IMR-90 (cell line): ENCODE data around the gene POR. TPM values are rescaled to one million over a fixed set of nuclear protein-coding genes. Genes with fewer than 3 reads are reported as not detected.

Source experiments
- ATAC-seq: fragments of 200-7000 bp; cut with Tn5 transposase; 2 replicates; pipeline ENCODE4 v1.9.1; 2020; ENCODE audit warnings: low read depth, mild to moderate bottlenecking, moderate library complexity
- BruUV-seq: library from RNA; stranded (reverse); fragments of 400-500 nt; replicated peaks from 2 replicates; lab custom pipeline; 2021; lab: Mats Ljungman, UMichigan
- CTCF ChIA-PET: fragments of 300-600 bp; formaldehyde crosslinking; extraction: SDS; loops from one replicate; lab custom pipeline; 2021; ENCODE audit warnings: antibody characterized with exemption; lab: Yijun Ruan, JAX
- POLR2A ChIA-PET: fragments of 300-600 bp; sonication (Branson Sonifier 250); formaldehyde crosslinking; loops from one replicate; lab custom pipeline; 2022; ENCODE audit warnings: antibody characterized with exemption; ENCODE audit not compliant: unreplicated experiment; lab: Charles Lee
- DNase-seq: peaks from one replicate; pipeline ENCODE4 v3.0.0; 2013
- H2AFZ ChIP-seq: replicated peaks from 2 replicates; pipeline ENCODE3; 2013; ENCODE audit warnings: low read length, mild to moderate bottlenecking; ENCODE audit not compliant: poor library complexity
- H2AK5ac ChIP-seq: 2 replicates; pipeline ENCODE4 v1.6.1; 2013; ENCODE audit warnings: low read depth, low read length, inconsistent platforms
- H2AK9ac ChIP-seq: replicated peaks from 2 replicates; pipeline ENCODE3; 2013; ENCODE audit warnings: mild to moderate bottlenecking, low read depth, low read length, moderate library complexity; ENCODE audit not compliant: poor library complexity
- H2BK120ac ChIP-seq: 2 replicates; pipeline ENCODE4 v1.6.1; 2013; ENCODE audit warnings: low read depth, low read length, inconsistent platforms
- H2BK15ac ChIP-seq: 3 replicates; pipeline ENCODE4 v1.6.1; 2013; ENCODE audit warnings: low read depth, low read length, inconsistent platforms
- H2BK20ac ChIP-seq: 2 replicates; pipeline ENCODE4 v1.6.1; 2013; ENCODE audit warnings: low read depth, mild to moderate bottlenecking, inconsistent platforms, low read length, moderate library complexity
- H2BK5ac ChIP-seq: 2 replicates; pipeline ENCODE4 v1.6.1; 2013; ENCODE audit warnings: mild to moderate bottlenecking, low read depth, low read length, inconsistent platforms; ENCODE audit not compliant: poor library complexity, severe bottlenecking
- H3K14ac ChIP-seq: replicated peaks from 2 replicates; pipeline ENCODE4 v1.6.1; 2013; ENCODE audit warnings: low read depth, low read length, inconsistent platforms
- H3K18ac ChIP-seq: 2 replicates; pipeline ENCODE4 v1.6.1; 2013; ENCODE audit warnings: low read depth, low read length, control low read depth
- H3K23ac ChIP-seq: 2 replicates; pipeline ENCODE4 v1.6.1; 2013; ENCODE audit warnings: low read depth, low read length, inconsistent platforms
- H3K27ac ChIP-seq: 2 replicates; pipeline ENCODE4 v1.5.1; 2013; ENCODE audit warnings: mild to moderate bottlenecking, control low read depth, low read length; ENCODE audit not compliant: insufficient read depth
- H3K27me3 ChIP-seq: 2 replicates; pipeline ENCODE4 v1.6.1; 2013; ENCODE audit warnings: low read length; ENCODE audit not compliant: control insufficient read depth, insufficient read depth
- H3K36me3 ChIP-seq: 2 replicates; pipeline ENCODE4 v1.6.1; 2013; ENCODE audit warnings: low read length, mixed read lengths; ENCODE audit not compliant: control insufficient read depth, insufficient read depth
- H3K4ac ChIP-seq: 2 replicates; pipeline ENCODE4 v1.6.1; 2013; ENCODE audit warnings: low read depth, low read length, inconsistent platforms
- H3K4me1 ChIP-seq: 2 replicates; pipeline ENCODE4 v1.6.1; 2013; ENCODE audit warnings: low read length, mixed read lengths; ENCODE audit not compliant: control insufficient read depth, insufficient read depth
- H3K4me2 ChIP-seq: 2 replicates; pipeline ENCODE4 v1.6.1; 2013; ENCODE audit warnings: low read depth, mild to moderate bottlenecking, control low read depth, low read length, moderate library complexity
- H3K4me3 ChIP-seq: 2 replicates; pipeline ENCODE4 v1.5.1; 2013; ENCODE audit warnings: low read depth, mild to moderate bottlenecking, control low read depth, low read length, moderate library complexity; ENCODE audit not compliant: insufficient read depth
- H3K56ac ChIP-seq: 2 replicates; pipeline ENCODE4 v1.6.1; 2013; ENCODE audit warnings: low read length, inconsistent platforms; ENCODE audit not compliant: insufficient read depth; ENCODE audit errors: extremely low read depth
- H3K79me1 ChIP-seq, 2 experiments: 2 replicates each; pipeline ENCODE4 v1.6.1; 2013; ENCODE audit warnings: low read length in 2 of 2, inconsistent platforms in 1 of 2, low read depth in 1 of 2
- H3K9ac ChIP-seq: 2 replicates; pipeline ENCODE4 v1.6.1; 2013; ENCODE audit warnings: low read depth, low read length, control low read depth
- H3K9me1 ChIP-seq: 2 replicates; pipeline ENCODE4 v1.6.1; 2013; ENCODE audit warnings: low read length, inconsistent platforms; ENCODE audit not compliant: insufficient read depth
- H3K9me3 ChIP-seq: 2 replicates; pipeline ENCODE4 v1.6.1; 2013; ENCODE audit warnings: low read length; ENCODE audit not compliant: control insufficient read depth, insufficient read depth
- H4K20me1 ChIP-seq: 2 replicates; pipeline ENCODE4 v1.6.1; 2013; ENCODE audit warnings: low read length, inconsistent platforms; ENCODE audit not compliant: insufficient read depth
- H4K5ac ChIP-seq: 2 replicates; pipeline ENCODE4 v1.6.1; 2013; ENCODE audit warnings: mild to moderate bottlenecking, low read depth, low read length, control low read depth
- H4K8ac ChIP-seq, 2 experiments: 2 replicates each; pipeline ENCODE4 v1.6.1; 2013; ENCODE audit warnings: low read depth in 2 of 2, low read length in 2 of 2, control low read depth in 1 of 2, inconsistent platforms in 1 of 2
- H4K91ac ChIP-seq: 2 replicates; pipeline ENCODE4 v1.6.1; 2013; ENCODE audit warnings: low read depth, low read length, inconsistent platforms; ENCODE audit not compliant: insufficient read depth
- CEBPB ChIP-seq: IDR thresholded peaks from 2 replicates; pipeline ENCODE4 v1.6.1; 2012; ENCODE audit warnings: low read depth, low read length, improper control_type of control experiment
- FOS ChIP-seq: fragments of 150-350 bp; IDR thresholded peaks from 2 replicates; pipeline ENCODE4 v1.6.1; 2016; ENCODE audit warnings: low read depth, low read length
- MAFK ChIP-seq: IDR thresholded peaks from 2 replicates; pipeline ENCODE4 v1.6.1; 2012; ENCODE audit warnings: low read depth, low read length, improper control_type of control experiment
- MAZ ChIP-seq: IDR thresholded peaks from 2 replicates; pipeline ENCODE4 v1.6.1; 2012; ENCODE audit warnings: low read depth, mild to moderate bottlenecking, low read length, improper control_type of control experiment, moderate library complexity, borderline replicate concordance
- NFE2L2 ChIP-seq: fragments of 150-350 bp; IDR thresholded peaks from 2 replicates; pipeline ENCODE4 v1.6.1; 2016; ENCODE audit warnings: low read depth, mild to moderate bottlenecking, low read length
- POLR2A ChIP-seq: IDR thresholded peaks from 2 replicates; pipeline ENCODE4 v1.6.1; 2012; ENCODE audit warnings: mild to moderate bottlenecking, low read depth, low read length
- RFX5 ChIP-seq: IDR thresholded peaks from 2 replicates; pipeline ENCODE4 v1.8.0; 2012; ENCODE audit warnings: low read depth, mild to moderate bottlenecking, low read length, moderate library complexity
- SMC3 ChIP-seq: fragments of 150-350 bp; IDR thresholded peaks from 2 replicates; pipeline ENCODE4 v1.6.1; 2016; ENCODE audit warnings: low read depth, mild to moderate bottlenecking, antibody characterized with exemption, low read length, moderate library complexity
- WGBS, 2 experiments: methylation state at CpG; one replicate each; pipeline versions ENCODE4 v1.1.5 to v1.1.7; 2013; ENCODE audit warnings: missing lambda C conversion rate in 2 of 2; ENCODE audit not compliant: insufficient read length in 1 of 2; ENCODE audit errors: extremely low coverage in 2 of 2; 5-methylcytosine and 5-hydroxymethylcytosine counted together
- dilution Hi-C: fragments of 300-500 bp; cut with HindIII; formaldehyde crosslinking; loops from one replicate; pipeline ENCODE4 v1.14.3; 2018; ENCODE audit warnings: low sequenced_read_pairs; ENCODE audit not compliant: unreplicated experiment
- in situ Hi-C: fragments of 300-500 bp; cut with MboI; formaldehyde crosslinking; loops from 3 replicates; pipeline ENCODE4 v1.14.3; 2019; ENCODE audit warnings: low sequenced_read_pairs, inconsistent platforms, mixed read lengths
- intact Hi-C: fragments of 100-400 bp; cut with micrococcal nuclease; formaldehyde crosslinking; loops from 2 replicates; pipeline ENCODE4 v1.10.0; 2022
- polyA plus RNA-seq, 3 experiments: library from polyadenylated mRNA; depleted of rRNA; stranded (reverse); fragments of >200 nt; gene quantifications; 2 replicates each; pipeline ENCODE4 v1.2.3, GENCODE V29; 2012; ENCODE audit warnings: low replicate concordance in 1 of 3
- total RNA-seq: library from RNA; depleted of rRNA; stranded (reverse); fragments of >200 nt; gene quantifications from 2 replicates; pipeline ENCODE4 v1.2.3, GENCODE V29; 2012
- TF ChIP-seq, protein P1 (sequence below): conservative IDR thresholded peaks from 2 replicates; pipeline ENCODE4 v1.5.1; 2012; ENCODE audit warnings: mild to moderate bottlenecking, low read depth, low read length, improper control_type of control experiment
- TF ChIP-seq, protein P2 (sequence below): fragments of 150-350 bp; IDR thresholded peaks from 2 replicates; pipeline ENCODE4 v1.6.1; 2017; ENCODE audit warnings: mild to moderate bottlenecking, antibody characterized with exemption, low read length, low read depth

The POR gene
- total and polyA plus RNA-seq, 2 of the 4 experiments (the other 2 are of a cell fraction), result 25.5 to 42.2 TPM

- no peak overlapping the region for H3K9ac ChIP-seq
- no peak overlapping the region for H2BK15ac ChIP-seq
- H4K20me1 ChIP-seq, result peaks cover 4% of the 10 kb centered on the region
- WGBS, 2 experiments, result 95% methylated on average over 13 of the region's 26 CpGs; no CpG with 5 or more reads in 1 of the 2 experiments
- no peak overlapping the region for H3K18ac ChIP-seq
- H3K79me1 ChIP-seq, result no peaks in the 10 kb centered on the region
- no peak overlapping the region for H2BK5ac ChIP-seq
- ChIA-PET POLR2A (no interaction called here), CTCF (no interaction called here)
- no TSS peak for BruUV-seq
- H3K9me1 ChIP-seq, result no peaks in the 10 kb centered on the region
- no peak overlapping the region for H2BK120ac ChIP-seq
- H2AFZ ChIP-seq, result no peak overlapping the region
- intact Hi-C loops (no loop called here), in situ Hi-C loops (no loop called here), dilution Hi-C loops (no loop called here)
- H4K8ac ChIP-seq, result no peak overlapping the region
- H3K56ac ChIP-seq, result no peak overlapping the region
- no peak overlapping the region for H3K27ac ChIP-seq
- no peak overlapping the region for H2AK5ac ChIP-seq
- H4K5ac ChIP-seq, result no peak overlapping the region
- H3K9me3 ChIP-seq, result no peaks in the 10 kb centered on the region
- DNase-seq (no peak), ATAC-seq (no peak)
- H3K23ac ChIP-seq, result no peak overlapping the region
- H2AK9ac ChIP-seq, result peak overlapping the region; percentile 42
- no peak overlapping the region for H4K91ac ChIP-seq
- H3K4me1 ChIP-seq, result no peaks in the 10 kb centered on the region
- no peaks in the 10 kb centered on the region for H3K27me3 ChIP-seq
- H3K4ac ChIP-seq, result no peak overlapping the region
- TF ChIP-seq, protein P1, sequence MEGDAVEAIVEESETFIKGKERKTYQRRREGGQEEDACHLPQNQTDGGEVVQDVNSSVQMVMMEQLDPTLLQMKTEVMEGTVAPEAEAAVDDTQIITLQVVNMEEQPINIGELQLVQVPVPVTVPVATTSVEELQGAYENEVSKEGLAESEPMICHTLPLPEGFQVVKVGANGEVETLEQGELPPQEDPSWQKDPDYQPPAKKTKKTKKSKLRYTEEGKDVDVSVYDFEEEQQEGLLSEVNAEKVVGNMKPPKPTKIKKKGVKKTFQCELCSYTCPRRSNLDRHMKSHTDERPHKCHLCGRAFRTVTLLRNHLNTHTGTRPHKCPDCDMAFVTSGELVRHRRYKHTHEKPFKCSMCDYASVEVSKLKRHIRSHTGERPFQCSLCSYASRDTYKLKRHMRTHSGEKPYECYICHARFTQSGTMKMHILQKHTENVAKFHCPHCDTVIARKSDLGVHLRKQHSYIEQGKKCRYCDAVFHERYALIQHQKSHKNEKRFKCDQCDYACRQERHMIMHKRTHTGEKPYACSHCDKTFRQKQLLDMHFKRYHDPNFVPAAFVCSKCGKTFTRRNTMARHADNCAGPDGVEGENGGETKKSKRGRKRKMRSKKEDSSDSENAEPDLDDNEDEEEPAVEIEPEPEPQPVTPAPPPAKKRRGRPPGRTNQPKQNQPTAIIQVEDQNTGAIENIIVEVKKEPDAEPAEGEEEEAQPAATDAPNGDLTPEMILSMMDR, result no peak
- TF ChIP-seq SMC3, result no peak
- no peak for TF ChIP-seq POLR2A
- TF ChIP-seq, protein P2, sequence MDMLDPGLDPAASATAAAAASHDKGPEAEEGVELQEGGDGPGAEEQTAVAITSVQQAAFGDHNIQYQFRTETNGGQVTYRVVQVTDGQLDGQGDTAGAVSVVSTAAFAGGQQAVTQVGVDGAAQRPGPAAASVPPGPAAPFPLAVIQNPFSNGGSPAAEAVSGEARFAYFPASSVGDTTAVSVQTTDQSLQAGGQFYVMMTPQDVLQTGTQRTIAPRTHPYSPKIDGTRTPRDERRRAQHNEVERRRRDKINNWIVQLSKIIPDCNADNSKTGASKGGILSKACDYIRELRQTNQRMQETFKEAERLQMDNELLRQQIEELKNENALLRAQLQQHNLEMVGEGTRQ, result no peak
- TF ChIP-seq FOS, result no peak
- TF ChIP-seq RFX5, result no peak
- no peak for TF ChIP-seq MAZ
- TF ChIP-seq CEBPB, result no peak
- TF ChIP-seq MAFK, result no peak
- TF ChIP-seq NFE2L2, result no peak
- peaks cover 77% of the 10 kb centered on the region for H3K36me3 ChIP-seq
- no peak overlapping the region for H2BK20ac ChIP-seq
- H3K4me2 ChIP-seq, result no peak overlapping the region
- H3K14ac ChIP-seq, result no peak overlapping the region
- no peak overlapping the region for H3K4me3 ChIP-seq
Observed at GRCh38 chr7:75983471-75984129, 68.6 kb downstream of the POR start.
